WTC11 (cell line): ENCODE measurements around the gene AGBL4.

Experiments used
- CBFB ChIP-seq: sonication (generic); formaldehyde crosslinking; IDR thresholded peaks from 2 replicates; pipeline ENCODE4 v1.8.1; 2022; ENCODE audit warnings: mild to moderate bottlenecking, low read depth, missing genetic modification reagents
- CTCF ChIP-seq: fragments of 200-600 bp; IDR thresholded peaks from 2 replicates; pipeline ENCODE4 v1.8.0; 2022; ENCODE audit warnings: antibody characterized with exemption
- ESRRA ChIP-seq: sonication (generic); formaldehyde crosslinking; IDR thresholded peaks from 2 replicates; pipeline ENCODE4 v1.8.1; 2022; ENCODE audit warnings: mild to moderate bottlenecking, missing genetic modification reagents, borderline replicate concordance
- HMGA2 ChIP-seq: fragments of 250-450 bp; sonication (Bioruptor Pico); IDR thresholded peaks from 2 replicates; pipeline ENCODE4 v1.4.0; 2021; ENCODE audit warnings: mild to moderate bottlenecking, moderate library complexity
- PREB ChIP-seq: sonication (generic); formaldehyde crosslinking; IDR thresholded peaks from 2 replicates; pipeline ENCODE4 v1.8.1; 2022; ENCODE audit warnings: mild to moderate bottlenecking, missing genetic modification reagents, moderate library complexity, borderline replicate concordance
- ZNF121 ChIP-seq: sonication (generic); formaldehyde crosslinking; IDR thresholded peaks from 2 replicates; pipeline ENCODE4 v1.8.0; 2023; ENCODE audit warnings: missing genetic modification reagents
- TF ChIP-seq, protein P1 (sequence below): sonication (generic); formaldehyde crosslinking; IDR thresholded peaks from 2 replicates; pipeline ENCODE4 v1.8.1; 2023; ENCODE audit warnings: mild to moderate bottlenecking, missing genetic modification reagents, borderline replicate concordance
- TF ChIP-seq, protein P2 (sequence below): sonication (generic); formaldehyde crosslinking; IDR thresholded peaks from 2 replicates; pipeline ENCODE4 v1.8.0; 2022; ENCODE audit warnings: mild to moderate bottlenecking, missing genetic modification reagents
- TF ChIP-seq, protein P3 (sequence below): sonication (generic); formaldehyde crosslinking; IDR thresholded peaks from 2 replicates; pipeline ENCODE4 v1.8.1; 2022; ENCODE audit warnings: low read depth, missing genetic modification reagents, borderline replicate concordance

DNA sequence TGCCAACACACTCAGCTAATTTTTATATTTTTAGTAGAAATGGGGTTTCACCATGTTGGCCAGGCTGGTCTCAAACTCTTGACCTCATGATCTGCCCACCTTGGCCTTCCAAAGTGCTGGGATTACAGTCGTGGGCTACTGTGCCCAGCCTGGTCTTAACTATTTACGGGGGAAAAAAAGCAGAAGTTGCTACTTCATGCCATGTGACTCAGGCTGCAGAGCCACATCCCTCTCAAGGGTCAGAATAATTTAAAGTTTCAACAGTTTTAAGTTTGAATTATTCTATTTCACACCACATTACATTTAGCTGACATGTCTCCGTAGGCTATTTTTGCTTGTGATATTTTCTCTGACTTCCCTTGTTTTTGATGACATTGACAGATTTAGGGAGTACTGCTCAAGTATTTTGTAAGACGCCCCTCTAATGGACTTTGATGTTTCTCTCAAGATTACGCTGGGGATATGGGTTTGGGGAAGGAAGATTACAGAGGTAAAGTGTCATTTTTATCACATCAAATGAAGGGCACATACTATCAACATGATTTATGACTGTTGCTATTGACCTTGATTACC, 14.6 kb upstream of the AGBL4 start:
- no peak for TF ChIP-seq CTCF
- TF ChIP-seq, protein P1, sequence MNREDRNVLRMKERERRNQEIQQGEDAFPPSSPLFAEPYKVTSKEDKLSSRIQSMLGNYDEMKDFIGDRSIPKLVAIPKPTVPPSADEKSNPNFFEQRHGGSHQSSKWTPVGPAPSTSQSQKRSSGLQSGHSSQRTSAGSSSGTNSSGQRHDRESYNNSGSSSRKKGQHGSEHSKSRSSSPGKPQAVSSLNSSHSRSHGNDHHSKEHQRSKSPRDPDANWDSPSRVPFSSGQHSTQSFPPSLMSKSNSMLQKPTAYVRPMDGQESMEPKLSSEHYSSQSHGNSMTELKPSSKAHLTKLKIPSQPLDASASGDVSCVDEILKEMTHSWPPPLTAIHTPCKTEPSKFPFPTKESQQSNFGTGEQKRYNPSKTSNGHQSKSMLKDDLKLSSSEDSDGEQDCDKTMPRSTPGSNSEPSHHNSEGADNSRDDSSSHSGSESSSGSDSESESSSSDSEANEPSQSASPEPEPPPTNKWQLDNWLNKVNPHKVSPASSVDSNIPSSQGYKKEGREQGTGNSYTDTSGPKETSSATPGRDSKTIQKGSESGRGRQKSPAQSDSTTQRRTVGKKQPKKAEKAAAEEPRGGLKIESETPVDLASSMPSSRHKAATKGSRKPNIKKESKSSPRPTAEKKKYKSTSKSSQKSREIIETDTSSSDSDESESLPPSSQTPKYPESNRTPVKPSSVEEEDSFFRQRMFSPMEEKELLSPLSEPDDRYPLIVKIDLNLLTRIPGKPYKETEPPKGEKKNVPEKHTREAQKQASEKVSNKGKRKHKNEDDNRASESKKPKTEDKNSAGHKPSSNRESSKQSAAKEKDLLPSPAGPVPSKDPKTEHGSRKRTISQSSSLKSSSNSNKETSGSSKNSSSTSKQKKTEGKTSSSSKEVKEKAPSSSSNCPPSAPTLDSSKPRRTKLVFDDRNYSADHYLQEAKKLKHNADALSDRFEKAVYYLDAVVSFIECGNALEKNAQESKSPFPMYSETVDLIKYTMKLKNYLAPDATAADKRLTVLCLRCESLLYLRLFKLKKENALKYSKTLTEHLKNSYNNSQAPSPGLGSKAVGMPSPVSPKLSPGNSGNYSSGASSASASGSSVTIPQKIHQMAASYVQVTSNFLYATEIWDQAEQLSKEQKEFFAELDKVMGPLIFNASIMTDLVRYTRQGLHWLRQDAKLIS (CRISPR knock-in tag) = no peak
- no peak for TF ChIP-seq ZNF121 (CRISPR knock-in tag)
- no peak for TF ChIP-seq PREB (CRISPR knock-in tag)
- TF ChIP-seq, protein P2, sequence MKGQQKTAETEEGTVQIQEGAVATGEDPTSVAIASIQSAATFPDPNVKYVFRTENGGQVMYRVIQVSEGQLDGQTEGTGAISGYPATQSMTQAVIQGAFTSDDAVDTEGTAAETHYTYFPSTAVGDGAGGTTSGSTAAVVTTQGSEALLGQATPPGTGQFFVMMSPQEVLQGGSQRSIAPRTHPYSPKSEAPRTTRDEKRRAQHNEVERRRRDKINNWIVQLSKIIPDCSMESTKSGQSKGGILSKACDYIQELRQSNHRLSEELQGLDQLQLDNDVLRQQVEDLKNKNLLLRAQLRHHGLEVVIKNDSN (CRISPR knock-in tag) = no peak
- TF ChIP-seq ESRRA (CRISPR knock-in tag) = no peak
- TF ChIP-seq HMGA2 (CRISPR knock-in tag) = no peak
- TF ChIP-seq CBFB (CRISPR knock-in tag) = no peak
- TF ChIP-seq, protein P3, sequence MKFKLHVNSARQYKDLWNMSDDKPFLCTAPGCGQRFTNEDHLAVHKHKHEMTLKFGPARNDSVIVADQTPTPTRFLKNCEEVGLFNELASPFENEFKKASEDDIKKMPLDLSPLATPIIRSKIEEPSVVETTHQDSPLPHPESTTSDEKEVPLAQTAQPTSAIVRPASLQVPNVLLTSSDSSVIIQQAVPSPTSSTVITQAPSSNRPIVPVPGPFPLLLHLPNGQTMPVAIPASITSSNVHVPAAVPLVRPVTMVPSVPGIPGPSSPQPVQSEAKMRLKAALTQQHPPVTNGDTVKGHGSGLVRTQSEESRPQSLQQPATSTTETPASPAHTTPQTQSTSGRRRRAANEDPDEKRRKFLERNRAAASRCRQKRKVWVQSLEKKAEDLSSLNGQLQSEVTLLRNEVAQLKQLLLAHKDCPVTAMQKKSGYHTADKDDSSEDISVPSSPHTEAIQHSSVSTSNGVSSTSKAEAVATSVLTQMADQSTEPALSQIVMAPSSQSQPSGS = no peak
